HPDE6-E6E7 (cell line): ENCODE data around the gene CPLANE1.
"Not testable (repeated sequence)": the region's sequence is repeated elsewhere in the genome, so short reads cannot be mapped to it uniquely, and the experiment has no call there.

Experiments
- DNase-seq: peaks from one replicate; pipeline ENCODE4 v3.0.0; 2011; ENCODE audit warnings: missing footprints; ENCODE audit errors: extremely low spot score

Gene CPLANE1

GRCh38 chr5:37208883-37209797 lies 40.0 kb downstream of the CPLANE1 start:
- DNase-seq, result no peak

- DNase-seq, result no peak
Measured at GRCh38 chr5:37207802-37208201, 41.4 kb downstream of the CPLANE1 start.

GRCh38 chr5:37206736-37207135 lies 42.4 kb downstream of the CPLANE1 start:
- DNase-seq, result no peak

- DNase-seq, result no peak
Measured at GRCh38 chr5:37198842-37199241, 50.3 kb downstream of the CPLANE1 start.

GRCh38 chr5:37198061-37198460 lies 51.1 kb downstream of the CPLANE1 start:
- DNase-seq, result no peak

- no peak for DNase-seq
Measured at GRCh38 chr5:37197340-37198050, 51.7 kb downstream of the CPLANE1 start.

- DNase-seq, result no peak
Measured at GRCh38 chr5:37190592-37190991, 58.6 kb downstream of the CPLANE1 start.

- no peak for DNase-seq
Measured at GRCh38 chr5:37189355-37189754, 59.8 kb downstream of the CPLANE1 start.

- DNase-seq, result no peak
Measured at GRCh38 chr5:37187465-37187977, 61.7 kb downstream of the CPLANE1 start.

- no peak for DNase-seq
Measured at GRCh38 chr5:37184748-37185364, 64.3 kb downstream of the CPLANE1 start.

GRCh38 chr5:37182667-37183066 lies 66.5 kb downstream of the CPLANE1 start:
- no peak for DNase-seq

- no peak for DNase-seq
Measured at GRCh38 chr5:37174928-37175327, 74.2 kb downstream of the CPLANE1 start.

- no peak for DNase-seq
Measured at GRCh38 chr5:37172957-37173356, 76.2 kb downstream of the CPLANE1 start.

GRCh38 chr5:37170856-37171255 lies 78.3 kb downstream of the CPLANE1 start:
- DNase-seq, result no peak

- DNase-seq, result no peak
Measured at GRCh38 chr5:37166197-37166596, 83.0 kb downstream of the CPLANE1 start.

- no peak for DNase-seq
Measured at GRCh38 chr5:37165761-37166160, 83.4 kb downstream of the CPLANE1 start.

GRCh38 chr5:37153661-37154060 lies 95.5 kb downstream of the CPLANE1 start:
- DNase-seq, result no peak

GRCh38 chr5:37146896-37147295 lies 102.3 kb downstream of the CPLANE1 start:
- DNase-seq, result no peak

GRCh38 chr5:37136694-37137093 lies 112.5 kb downstream of the CPLANE1 start:
- no peak for DNase-seq

- not testable (repeated sequence) for DNase-seq
Measured at GRCh38 chr5:37135312-37135711, 113.9 kb downstream of the CPLANE1 start.

GRCh38 chr5:37133939-37134338 lies 115.2 kb downstream of the CPLANE1 start:
- no peak for DNase-seq

GRCh38 chr5:37132646-37133045 lies 116.5 kb downstream of the CPLANE1 start:
- DNase-seq, result no peak
